Measurements from ENCODE around the gene SRA1. TPM values are rescaled to one million over a fixed set of nuclear protein-coding genes. Genes with fewer than 3 reads are reported as not detected.
"Not testable (repeated sequence)": the region's sequence is repeated elsewhere in the genome, so short reads cannot be mapped to it uniquely, and the experiment has no call there.

SRA1 gene
- total RNA-seq, 2 donors from 2014 or later, result 24.5 to 34.1 TPM

GRCh38 chr5:140600096-140600495 lies 42.8 kb upstream of the SRA1 start:
- H3K27me3 ChIP-seq, result no peaks in the 10 kb centered on the region
- TF ChIP-seq CTCF (IDR thresholded peaks at IDR 0.05), result no peak
- intact Hi-C loops (cut with DNase I), result no loop called here

GRCh38 chr5:140598836-140599235 lies 41.6 kb upstream of the SRA1 start:
- Histone ChIP-seq H3K36me3 (no peaks in the 10 kb centered on the region), H3K27me3 (no peaks in the 10 kb centered on the region), H3K4me1 (no peaks in the 10 kb centered on the region), H3K27ac (no peak overlapping the region), H3K9ac (ENCODE audit: low read depth in 2 of 2, low read length in 2 of 2) (no peak overlapping the region), H3K9me3 (no peaks in the 10 kb centered on the region), H3K4me3 (no peak overlapping the region)
- intact Hi-C loops (cut with DNase I), result no loop called here
- TF ChIP-seq CTCF (IDR thresholded peaks at IDR 0.05), result no peak
- no peak for DNase-seq

More at GRCh38 chr5:140600096-140600495, 42.8 kb upstream of the SRA1 start:
- H3K9me3 ChIP-seq, result no peaks in the 10 kb centered on the region
- no peaks in the 10 kb centered on the region for H3K4me1 ChIP-seq
- H3K27ac ChIP-seq, result no peak overlapping the region
- no peaks in the 10 kb centered on the region for H3K36me3 ChIP-seq
- DNase-seq, result no peak
- no peak overlapping the region for H3K9ac ChIP-seq (ENCODE audit: low read depth in 2 of 2, low read length in 2 of 2)
- H3K4me3 ChIP-seq, result no peak overlapping the region

GRCh38 chr5:140596321-140596741 lies 39.1 kb upstream of the SRA1 start:
- Histone ChIP-seq H3K27ac (no peak overlapping the region), H3K4me3 (no peak overlapping the region)

GRCh38 chr5:140595538-140596300 lies 38.4 kb upstream of the SRA1 start:
- H3K27ac ChIP-seq, result no peak overlapping the region
- no peak overlapping the region for H3K4me3 ChIP-seq
- H3K4me1 ChIP-seq, result no peaks in the 10 kb centered on the region
- H3K27me3 ChIP-seq, result no peaks in the 10 kb centered on the region
- H3K36me3 ChIP-seq, result no peaks in the 10 kb centered on the region
- peak; percentile 60 for DNase-seq
- H3K9me3 ChIP-seq, result no peaks in the 10 kb centered on the region
- H3K9ac ChIP-seq (ENCODE audit: low read depth in 2 of 2, low read length in 2 of 2), result no peak overlapping the region
- TF ChIP-seq CTCF (IDR thresholded peaks at IDR 0.05), result no peak
- intact Hi-C loops (cut with DNase I), result no loop called here

More at GRCh38 chr5:140596321-140596741, 39.1 kb upstream of the SRA1 start:
- DNase-seq, result no peak
- Histone ChIP-seq H3K27me3 (no peaks in the 10 kb centered on the region), H3K4me1 (no peaks in the 10 kb centered on the region), H3K9me3 (no peaks in the 10 kb centered on the region), H3K36me3 (no peaks in the 10 kb centered on the region), H3K9ac (ENCODE audit: low read depth in 2 of 2, low read length in 2 of 2) (no peak overlapping the region)
- TF ChIP-seq CTCF (IDR thresholded peaks at IDR 0.05), result no peak
- intact Hi-C loops (cut with DNase I), result no loop called here

GRCh38 chr5:140594169-140594568 lies 36.9 kb upstream of the SRA1 start:
- no peak overlapping the region for H3K9ac ChIP-seq (ENCODE audit: low read depth in 2 of 2, low read length in 2 of 2)
- TF ChIP-seq CTCF (IDR thresholded peaks at IDR 0.05), result no peak
- H3K9me3 ChIP-seq, result no peaks in the 10 kb centered on the region
- no peak overlapping the region for H3K4me3 ChIP-seq
- H3K36me3 ChIP-seq, result no peaks in the 10 kb centered on the region
- intact Hi-C loops (cut with DNase I), result no loop called here
- H3K27me3 ChIP-seq, result no peaks in the 10 kb centered on the region
- no peak overlapping the region for H3K27ac ChIP-seq
- no peak for DNase-seq
- H3K4me1 ChIP-seq, result no peaks in the 10 kb centered on the region

GRCh38 chr5:140593070-140593469 lies 35.8 kb upstream of the SRA1 start:
- peak; percentile 43 for DNase-seq
- H3K36me3 ChIP-seq; H3K9ac ChIP-seq (ENCODE audit: low read depth in 2 of 2, low read length in 2 of 2); H3K4me3 ChIP-seq; H3K9me3 ChIP-seq; H3K4me1 ChIP-seq; H3K27me3 ChIP-seq; intact Hi-C loops (cut with DNase I); H3K27ac ChIP-seq: not testable (repeated sequence)

Measured in colonic mucosa (tissue), 4 donors.